HFF-Myc (cell line): ENCODE results near the gene C10orf95.

ENCODE experiments used
- DNase-seq: peaks from one replicate; pipeline ENCODE4 v3.0.0-alpha.2; 2011; ENCODE audit warnings: low read depth; ENCODE audit errors: extremely low read depth
- H3K4me3 ChIP-seq: replicated peaks from 2 replicates; pipeline ENCODE4 v1.5.1; 2011; ENCODE audit warnings: low read depth, mild to moderate bottlenecking, control low read depth, low read length
- CTCF ChIP-seq: IDR thresholded peaks from 2 replicates; pipeline ENCODE4 v1.5.1; 2012; ENCODE audit warnings: mild to moderate bottlenecking, low read depth, low read length, control low read depth; ENCODE audit errors: missing control alignments

The C10orf95 gene

GRCh38 chr10:102491136-102491535 lies 39.8 kb upstream of the C10orf95 start:
- no peak for DNase-seq
- H3K4me3 ChIP-seq = no peak overlapping the region
- TF ChIP-seq CTCF = no peak

- no peak for DNase-seq
- no peak for TF ChIP-seq CTCF
- H3K4me3 ChIP-seq = no peak overlapping the region
Observed at GRCh38 chr10:102485093-102485784, 33.9 kb upstream of the C10orf95 start.

GRCh38 chr10:102484021-102484420 lies 32.7 kb upstream of the C10orf95 start:
- no peak for TF ChIP-seq CTCF
- no peak overlapping the region for H3K4me3 ChIP-seq
- DNase-seq = no peak

- TF ChIP-seq CTCF = no peak
- no peak overlapping the region for H3K4me3 ChIP-seq
Observed at GRCh38 chr10:102480396-102480795, 29.1 kb upstream of the C10orf95 start.

GRCh38 chr10:102479651-102480050 lies 28.3 kb upstream of the C10orf95 start:
- no peak for DNase-seq
- no peak overlapping the region for H3K4me3 ChIP-seq
- no peak for TF ChIP-seq CTCF

More at GRCh38 chr10:102480396-102480795, 29.1 kb upstream of the C10orf95 start:
- no peak for DNase-seq

- H3K4me3 ChIP-seq = no peak overlapping the region
- TF ChIP-seq CTCF = no peak
- no peak for DNase-seq
Observed at GRCh38 chr10:102476466-102477141, 25.3 kb upstream of the C10orf95 start.
